ENCODE results near the gene PPP4R1. TPM values are rescaled to one million over a fixed set of nuclear protein-coding genes. Genes with fewer than 3 reads are reported as not detected.

Gene PPP4R1
- polyA plus RNA-seq, 1 of the 3 experiments (the other 2 are of a cell fraction), result 53.4 TPM

- H3K9ac ChIP-seq, result no peak overlapping the region
- H3K36me3 ChIP-seq (replicated peaks in 1 of 2; ENCODE audit: control insufficient read depth in 1 of 2, insufficient read depth in 2 of 2, low read length in 1 of 2), result peaks cover 76 to 86% of the 10 kb centered on the region in 2 experiments
- CTCF ChIA-PET, result interaction anchor here (0.8 to 2.9 kb wide), 3 partner anchors 10 to 57 kb away, joined by 3 to 10 read pairs (median 3); no protein-coding TSS in a partner anchor
- no peak overlapping the region for H3K27ac ChIP-seq (ENCODE audit: low read depth in 2 of 2, low read length in 1 of 2)
- POLR2A ChIA-PET, result no interaction called here
- no peak overlapping the region for H3K4me3 ChIP-seq (ENCODE audit: low read depth in 2 of 2, low read length in 1 of 2)
- H2AFZ ChIP-seq (ENCODE audit: low read depth), result no peak overlapping the region
- H3K4me2 ChIP-seq, result no peak overlapping the region
- H3K27me3 ChIP-seq (ENCODE audit: insufficient read depth), result no peaks in the 10 kb centered on the region
- 82% methylated on average over 4 of the region's 4 CpGs for WGBS (ENCODE audit: low lambda C conversion rate)
- H3K4me1 ChIP-seq (ENCODE audit: control insufficient read depth in 1 of 2, insufficient read depth in 2 of 2, low read depth in 1 of 2, low read length in 1 of 2), result no peaks in the 10 kb centered on the region
- TF ChIP-seq IRF3 (IDR thresholded peaks at IDR 0.05; ENCODE audit: low read depth, low read length) (no peak), NRF1 (IDR thresholded peaks at IDR 0.05; ENCODE audit: low read depth, low read length) (no peak), RXRA (IDR thresholded peaks at IDR 0.05; ENCODE audit: borderline replicate concordance, low read depth) (no peak), USF2 (IDR thresholded peaks at IDR 0.05; ENCODE audit: borderline replicate concordance, low read depth, low read length) (no peak), FOXJ3 (CRISPR knock-in tag; IDR thresholded peaks at IDR 0.05) (no peak), RFX5 (IDR thresholded peaks at IDR 0.05; ENCODE audit: low read length) (no peak)
- H3K9me2 ChIP-seq, result no peaks in the 10 kb centered on the region
- H3F3A ChIP-seq (replicated peaks; ENCODE audit: insufficient read depth), result no peaks in the 10 kb centered on the region
- no peak for DNase-seq
- H3K9me3 ChIP-seq, result no peaks in the 10 kb centered on the region
- peaks cover 7% of the 10 kb centered on the region; the same call in 1 of the 2 replicates for H3K79me2 ChIP-seq (ENCODE audit: insufficient read depth)
- H4K20me1 ChIP-seq (ENCODE audit: insufficient read depth), result no peaks in the 10 kb centered on the region
Observed at GRCh38 chr18:9552616-9553015, 61.7 kb downstream of the PPP4R1 start.

- WGBS (ENCODE audit: low lambda C conversion rate), result 98% methylated on average over 3 of the region's 3 CpGs
- Histone ChIP-seq H3K9me2 (no peaks in the 10 kb centered on the region), H3K4me2 (no peak overlapping the region), H3K4me3 (ENCODE audit: low read depth in 2 of 2, low read length in 1 of 2) (no peak overlapping the region), H3K36me3 (replicated peaks in 1 of 2; ENCODE audit: control insufficient read depth in 1 of 2, insufficient read depth in 2 of 2, low read length in 1 of 2) (peaks cover 76 to 83% of the 10 kb centered on the region in 2 experiments), H4K20me1 (ENCODE audit: insufficient read depth) (no peaks in the 10 kb centered on the region), H3K27me3 (ENCODE audit: insufficient read depth) (no peaks in the 10 kb centered on the region), H3F3A (replicated peaks; ENCODE audit: insufficient read depth) (no peaks in the 10 kb centered on the region), H3K27ac (ENCODE audit: low read depth in 2 of 2, low read length in 1 of 2) (no peak overlapping the region), H2AFZ (ENCODE audit: low read depth) (no peak overlapping the region), H3K9ac (no peak overlapping the region), H3K9me3 (no peaks in the 10 kb centered on the region), H3K79me2 (ENCODE audit: insufficient read depth) (peaks cover 7% of the 10 kb centered on the region; the same call in 1 of the 2 replicates), H3K4me1 (ENCODE audit: control insufficient read depth in 1 of 2, insufficient read depth in 2 of 2, low read depth in 1 of 2, low read length in 1 of 2) (no peaks in the 10 kb centered on the region)
- DNase-seq, result no peak
- CTCF ChIA-PET, result interaction anchor here (1.3 to 2.9 kb wide), 2 partner anchors 11 kb away, joined by 4 to 10 read pairs; no protein-coding TSS in a partner anchor
- TF ChIP-seq POLR2AphosphoS5 (IDR thresholded peaks at IDR 0.05; ENCODE audit: low read depth, low read length) (no peak), ELF1 (IDR thresholded peaks at IDR 0.05) (no peak), MXI1 (IDR thresholded peaks at IDR 0.05; ENCODE audit: low read depth, low read length) (no peak), RCOR1 (IDR thresholded peaks at IDR 0.05; ENCODE audit: low read length) (no peak), CHD2 (IDR thresholded peaks at IDR 0.05; ENCODE audit: low read length, partially characterized antibody) (no peak), GABPA (IDR thresholded peaks at IDR 0.05; ENCODE audit: low read depth) (no peak), NFIC (IDR thresholded peaks at IDR 0.05; ENCODE audit: borderline replicate concordance) (no peak), MAX (IDR thresholded peaks at IDR 0.05; ENCODE audit: low read depth) (no peak), CTCF (IDR thresholded peaks at IDR 0.05) (no peak), SMC3 (IDR thresholded peaks at IDR 0.05; ENCODE audit: low read depth, low read length) (no peak), SIN3A (IDR thresholded peaks at IDR 0.05; ENCODE audit: borderline replicate concordance, low read depth, low read length) (no peak), IRF3 (IDR thresholded peaks at IDR 0.05; ENCODE audit: low read depth, low read length) (no peak), TEAD4 (IDR thresholded peaks at IDR 0.05; ENCODE audit: borderline replicate concordance, insufficient read depth) (no peak)
- POLR2A ChIA-PET, result no interaction called here
Observed at GRCh38 chr18:9552191-9552590, 62.2 kb downstream of the PPP4R1 start.
